EH (cell line): ENCODE data around the gene APIP.
"Not testable (repeated sequence)": the region's sequence is repeated elsewhere in the genome, so short reads cannot be mapped to it uniquely, and the experiment has no call there.

ENCODE experiments used
- DNase-seq: peaks from one replicate; pipeline ENCODE4 v3.0.0-alpha.2; 2015; ENCODE audit warnings: low read depth

Gene APIP

DNA sequence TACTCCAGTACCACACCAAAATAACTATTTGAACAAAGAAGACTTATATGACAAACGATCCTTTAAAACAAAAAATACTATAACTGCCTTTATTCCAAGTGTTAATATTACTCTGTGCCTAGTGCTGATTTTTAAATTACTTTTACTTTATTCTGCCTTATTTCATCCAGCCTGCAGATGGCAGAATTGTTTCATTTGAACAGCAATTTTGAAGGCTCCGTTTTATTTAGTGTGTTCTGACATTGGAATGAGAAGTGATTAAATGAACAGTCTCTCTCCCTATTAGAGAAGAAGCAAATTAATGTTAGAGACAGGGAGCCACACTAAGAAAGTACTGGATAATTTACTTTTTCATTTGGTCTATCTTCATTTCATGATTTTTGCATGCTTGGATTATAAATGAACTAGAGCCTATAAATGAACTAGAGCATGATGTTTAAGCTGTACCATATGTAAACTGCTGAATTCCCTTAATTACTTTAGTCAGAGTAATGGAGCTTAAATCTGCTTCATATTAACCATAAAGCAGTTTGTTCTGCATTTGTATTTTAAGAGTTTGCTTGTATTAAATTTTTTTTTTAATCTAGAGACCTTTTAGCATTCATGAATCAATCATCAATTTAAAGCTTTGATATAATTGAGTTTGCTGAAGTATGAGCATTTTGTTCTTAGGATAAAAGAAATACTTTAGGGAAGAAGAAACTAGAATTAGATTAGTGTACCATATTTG, 10.1 kb upstream of the APIP start:
- peak; percentile 68 for DNase-seq

DNA sequence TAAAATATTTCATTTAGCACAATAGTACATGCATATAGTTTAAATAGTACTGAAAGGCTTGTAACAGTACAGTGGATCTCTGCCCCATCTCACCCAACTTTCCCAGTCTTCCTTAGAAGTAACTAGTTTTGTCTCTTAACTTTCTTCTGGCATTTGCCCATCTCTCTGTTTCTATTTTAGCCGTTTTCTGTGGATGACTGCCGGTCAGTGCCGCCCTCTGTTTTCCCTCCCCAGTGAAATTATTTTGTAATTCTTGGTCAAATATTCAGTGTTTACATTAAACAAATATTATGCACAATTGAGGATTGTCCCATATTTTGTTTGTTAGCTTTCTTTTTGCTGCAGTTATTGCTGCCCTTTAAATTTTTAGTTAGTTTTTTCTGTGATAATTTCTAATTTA, 8.5 kb upstream of the APIP start:
- no peak for DNase-seq

DNA sequence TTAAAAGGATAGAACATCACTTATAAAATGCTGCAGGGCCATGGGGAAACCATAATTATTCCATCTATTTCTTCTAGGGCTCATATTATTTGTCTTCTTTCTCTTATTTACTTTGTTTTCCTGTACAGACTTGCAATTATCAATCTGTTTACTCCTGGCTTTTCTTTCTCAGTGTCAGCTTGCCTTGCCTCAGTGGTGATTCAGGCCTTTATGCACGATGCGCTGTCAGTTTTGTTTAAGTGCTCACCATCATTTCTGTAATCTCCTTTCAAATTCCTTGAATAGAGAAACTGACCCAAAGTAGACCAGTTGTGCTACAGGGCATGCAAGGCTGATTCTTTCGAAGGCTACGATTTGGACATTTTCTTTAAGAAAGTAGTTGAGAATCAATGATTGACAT, 5.0 kb upstream of the APIP start:
- no peak for DNase-seq

DNA sequence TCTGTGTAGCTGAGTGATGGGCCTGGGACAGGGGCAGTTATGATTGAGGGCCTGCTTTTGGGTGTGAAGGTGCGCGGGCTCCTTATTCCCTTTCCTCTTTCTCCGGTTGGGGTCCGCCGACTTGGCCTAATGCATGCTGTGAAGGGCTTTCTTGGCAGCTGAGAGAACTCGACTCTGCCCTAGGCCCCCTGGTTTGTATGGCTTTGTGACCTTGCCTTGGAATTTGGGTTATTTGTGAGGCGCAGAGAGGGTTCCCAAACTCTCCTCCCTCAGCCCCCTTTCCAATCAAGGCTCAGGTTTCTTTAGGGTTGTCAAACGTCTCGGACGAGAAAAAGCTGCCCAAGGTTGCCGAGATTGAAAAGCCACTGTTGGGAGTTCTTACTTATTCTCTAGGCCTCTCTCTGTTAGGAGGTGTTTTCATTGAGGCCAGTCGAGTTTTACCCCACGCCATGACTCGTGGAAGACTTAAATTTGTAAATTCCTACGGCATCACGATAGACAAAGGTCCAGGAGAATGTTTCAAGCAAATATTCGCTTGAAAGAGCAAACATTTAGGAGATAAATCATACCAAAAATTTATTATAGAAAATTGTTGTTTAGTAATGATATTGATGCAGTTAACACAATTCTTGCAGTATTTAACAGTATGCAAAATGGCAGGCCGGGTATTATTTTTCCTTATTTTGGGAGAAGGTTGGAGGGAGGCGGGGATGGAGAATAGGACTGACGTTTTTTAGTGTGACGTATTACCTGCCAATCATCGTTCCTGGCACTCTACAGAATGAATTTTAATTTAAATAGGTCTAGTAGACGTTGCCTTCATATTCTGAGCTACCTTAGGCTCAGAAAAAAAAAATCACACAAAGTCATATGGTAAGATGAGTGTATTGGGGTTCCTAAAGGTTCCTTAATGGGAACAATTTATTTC, 928 bp upstream of the APIP start:
- peak; percentile 28 for DNase-seq

DNA sequence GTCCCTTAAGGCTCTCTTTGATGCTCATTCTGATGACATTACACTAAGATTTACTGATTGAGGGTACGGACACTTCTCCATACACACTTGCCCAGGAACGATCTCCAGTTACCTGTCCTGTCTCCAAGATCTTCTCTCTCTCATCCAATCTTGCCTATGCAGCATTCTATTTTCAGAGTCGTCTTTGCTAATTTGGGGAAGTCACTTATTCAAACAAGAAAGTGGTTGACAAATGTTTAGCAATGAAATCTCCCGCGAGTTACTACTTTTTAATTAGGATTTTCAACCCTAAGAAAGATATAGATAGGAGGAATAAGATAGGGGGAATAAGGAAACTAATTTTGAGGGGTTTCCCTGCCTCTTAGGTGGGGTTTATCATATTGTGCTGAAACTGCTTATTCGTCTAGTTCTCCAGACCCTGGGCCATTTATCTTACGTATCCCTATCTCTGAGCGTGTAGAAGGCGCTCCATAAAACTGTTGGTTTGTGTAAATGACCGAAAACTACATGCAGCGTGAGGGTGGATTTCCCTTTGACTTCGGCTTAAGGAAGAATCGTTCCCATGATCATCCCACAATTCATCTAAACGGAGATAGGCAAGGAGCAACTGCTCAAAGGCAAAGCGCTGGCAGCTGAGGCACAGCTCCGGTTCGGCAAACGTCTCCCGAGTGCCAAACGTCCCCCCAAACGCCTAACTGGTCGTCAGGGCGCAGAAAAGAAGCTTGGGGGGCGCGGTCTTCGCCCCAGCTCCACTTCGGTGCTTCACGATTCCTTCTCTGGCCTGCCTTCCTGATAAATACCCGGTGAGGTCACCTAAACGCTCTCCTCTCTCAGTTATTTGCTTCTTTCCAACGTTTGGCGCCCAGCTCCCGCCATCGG, 804 bp downstream of the APIP start:
- DNase-seq, result peak; percentile 54

DNA sequence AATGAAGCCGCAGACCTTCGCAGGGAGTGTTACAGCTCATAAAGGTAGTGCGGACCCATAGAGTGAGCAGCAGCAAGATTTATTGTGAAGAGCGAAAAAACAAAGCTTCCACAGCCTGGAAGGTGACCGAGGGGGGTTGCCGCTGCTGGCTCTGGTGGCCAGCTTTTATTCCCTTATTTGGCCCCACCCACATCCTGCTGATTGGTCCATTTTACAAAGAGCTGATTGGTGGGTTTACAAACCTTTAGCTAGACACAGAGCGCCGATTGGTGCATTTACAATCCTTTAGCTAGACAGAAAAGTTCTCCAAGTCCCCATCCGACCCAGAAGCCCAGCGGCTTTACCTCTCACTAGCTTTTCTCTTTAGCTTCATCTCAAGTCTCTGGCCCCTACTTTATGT, 2.6 kb downstream of the APIP start:
- DNase-seq, result not testable (repeated sequence)

DNA sequence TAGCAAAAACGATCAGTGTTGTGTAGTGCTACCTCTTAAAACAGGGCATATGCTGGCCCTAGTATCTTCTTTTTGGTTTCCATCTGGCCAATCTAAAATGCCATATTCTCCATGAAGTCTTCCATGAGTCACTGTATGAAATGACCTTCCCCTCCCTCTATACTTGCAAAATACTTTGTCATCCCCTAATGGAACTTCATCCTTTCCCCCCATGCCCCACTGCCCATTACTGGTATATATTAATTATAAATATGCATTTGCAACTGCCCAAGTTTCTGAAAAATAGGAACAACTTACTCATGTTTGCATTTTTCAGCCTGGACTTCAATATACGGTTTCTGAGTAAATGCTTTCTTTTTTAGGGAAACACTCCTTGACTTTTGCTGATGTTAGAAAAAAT, 4.5 kb downstream of the APIP start:
- DNase-seq, result no peak

DNA sequence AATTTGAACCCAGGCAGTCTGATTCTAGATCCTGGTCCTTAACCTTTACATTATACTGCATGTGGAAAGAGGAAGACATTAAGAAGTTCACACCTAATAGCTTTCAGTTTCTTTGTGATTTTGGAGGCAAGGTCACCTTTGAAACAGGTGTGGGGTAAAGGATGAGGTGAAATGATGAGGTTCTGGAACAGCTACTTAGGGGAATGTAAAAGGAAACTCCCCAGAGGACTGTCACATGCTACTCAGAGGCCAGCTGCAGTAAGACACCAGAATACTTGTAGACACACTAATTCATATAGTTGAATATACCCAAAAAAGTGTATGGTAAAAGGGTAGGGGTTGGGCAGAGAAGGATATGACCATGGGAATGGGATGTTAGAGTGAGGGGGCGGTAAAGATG, 5.4 kb downstream of the APIP start:
- no peak for DNase-seq

DNA sequence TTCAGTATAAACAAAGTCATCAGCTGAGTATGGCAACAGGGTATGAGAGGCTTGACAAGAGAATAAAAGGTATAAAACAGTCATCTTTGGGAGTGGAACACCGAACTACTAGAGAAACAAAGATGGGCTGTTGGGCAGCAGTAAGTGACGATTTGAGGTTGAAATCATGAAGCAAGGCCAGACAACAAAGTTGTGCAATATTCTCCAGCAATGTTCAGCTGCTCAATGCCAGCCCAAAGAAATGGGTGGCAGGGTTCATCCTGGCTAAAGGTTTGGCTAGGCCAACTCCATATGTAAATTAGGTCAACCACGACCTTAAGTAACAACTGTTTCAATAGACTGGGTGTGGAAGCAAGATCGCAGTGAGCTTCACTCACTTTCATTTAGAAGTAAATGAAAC, 6.2 kb downstream of the APIP start:
- DNase-seq, result no peak

DNA sequence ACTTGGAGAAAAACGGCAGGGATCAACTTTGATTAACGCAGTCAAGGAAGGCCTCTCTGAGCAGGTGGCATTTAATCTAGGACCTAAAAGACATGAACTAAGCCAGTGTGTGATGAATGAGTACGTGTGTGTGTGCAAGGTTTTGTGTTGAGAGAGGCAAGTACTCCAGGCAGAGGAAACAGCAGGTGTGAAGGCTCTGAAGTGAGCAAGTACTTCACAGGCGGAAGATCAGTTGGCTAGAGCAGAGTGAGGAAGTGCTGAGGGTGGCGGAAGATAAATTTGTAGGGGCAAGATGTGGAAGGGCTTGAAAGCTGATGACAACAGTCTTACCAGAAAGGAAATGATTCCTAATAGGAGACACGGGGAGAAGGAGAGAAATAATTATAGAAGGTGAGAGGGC, 6.8 kb downstream of the APIP start:
- DNase-seq, result no peak

DNA sequence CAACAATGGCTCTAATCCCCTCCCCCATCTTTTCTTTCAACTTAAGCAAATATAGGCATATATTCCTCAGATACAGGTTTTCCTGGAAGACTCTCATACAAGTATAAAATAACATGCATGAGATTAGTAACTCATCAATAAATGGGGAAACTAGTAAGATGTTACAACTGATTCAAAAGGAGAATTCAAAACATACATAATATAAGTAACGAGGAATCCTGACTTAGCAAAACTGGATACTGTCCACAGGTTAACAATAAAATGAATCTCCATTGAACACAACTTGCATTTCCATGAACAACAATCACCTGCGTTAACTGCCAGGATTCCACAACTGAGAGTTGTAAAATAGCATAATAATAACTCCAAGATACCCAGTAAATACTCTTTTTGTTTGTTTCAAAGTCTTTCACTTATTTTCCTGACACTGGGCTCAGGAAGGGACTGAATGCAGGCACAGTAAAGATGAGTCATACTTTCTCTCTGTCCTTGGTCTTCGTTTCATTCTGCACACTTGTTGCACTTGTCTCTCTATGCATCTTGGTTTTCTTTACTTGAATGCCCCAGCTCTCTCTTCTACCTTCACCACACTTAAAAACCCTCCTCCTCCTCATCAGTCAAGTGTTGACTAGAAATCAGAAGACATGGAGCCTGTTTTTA, 8.1 kb downstream of the APIP start:
- DNase-seq, result no peak

DNA sequence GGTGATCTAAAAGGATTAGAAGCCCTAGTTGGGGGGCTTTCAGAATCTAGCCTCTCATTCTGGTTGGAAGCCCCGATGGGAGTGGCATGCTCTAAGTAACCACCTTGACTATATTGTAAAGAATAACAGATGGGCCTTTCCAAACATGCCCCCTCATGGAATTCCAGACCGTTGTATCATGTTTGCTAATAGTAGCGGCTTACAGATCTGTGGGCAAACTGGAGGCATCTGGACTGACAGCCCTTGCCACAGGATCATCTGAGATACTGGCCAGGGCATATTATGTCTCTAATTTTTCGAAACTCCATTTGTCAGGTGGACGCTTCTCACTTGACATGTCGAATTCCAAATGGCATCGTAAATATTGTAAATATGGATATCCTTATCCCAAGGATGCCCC, 10.5 kb downstream of the APIP start:
- DNase-seq, result no peak

DNA sequence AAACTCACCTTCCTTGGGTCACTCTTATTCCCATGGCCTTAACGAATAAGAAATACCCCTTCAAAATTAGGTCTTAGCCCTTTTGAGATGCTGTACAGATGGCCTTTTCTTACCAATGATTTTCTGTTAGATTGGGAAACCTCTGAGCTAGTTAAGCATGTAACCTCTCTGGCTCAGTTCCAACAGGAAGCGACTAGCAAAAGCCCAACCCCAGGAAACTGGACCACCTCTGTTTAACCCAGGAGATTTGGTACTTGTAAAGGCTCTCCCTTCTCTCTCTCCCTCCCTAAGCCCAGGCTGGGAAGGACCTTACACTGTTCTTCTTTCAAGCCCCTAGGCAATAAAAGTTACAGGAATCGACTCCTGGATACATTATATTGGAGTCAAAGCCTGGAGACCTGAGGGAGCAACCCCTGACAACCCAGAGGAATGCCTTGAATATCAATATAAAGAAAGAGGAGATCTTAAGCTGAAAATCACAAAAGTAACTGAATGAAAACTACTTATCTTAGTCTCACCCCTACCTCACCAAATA, 11.7 kb downstream of the APIP start:
- no peak for DNase-seq

DNA sequence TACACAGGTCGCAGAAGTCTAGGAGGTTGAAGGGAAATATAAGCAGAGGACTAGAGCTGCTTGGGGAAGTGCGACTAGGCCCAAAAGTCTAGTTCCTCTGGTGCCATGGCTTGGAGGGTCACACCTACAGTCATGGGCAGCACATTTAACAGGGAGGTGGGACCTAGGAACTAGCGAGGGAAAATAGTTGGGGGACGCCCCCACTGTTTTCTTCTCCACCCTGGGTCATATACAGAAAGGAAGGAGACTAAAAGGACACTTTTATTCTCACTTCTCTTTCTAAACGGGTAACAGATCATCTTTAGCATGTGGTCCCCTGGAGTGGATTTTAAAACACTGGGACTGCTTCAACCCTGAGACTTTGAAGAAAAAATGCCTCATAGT, 16.6 kb downstream of the APIP start:
- no peak for DNase-seq

DNA sequence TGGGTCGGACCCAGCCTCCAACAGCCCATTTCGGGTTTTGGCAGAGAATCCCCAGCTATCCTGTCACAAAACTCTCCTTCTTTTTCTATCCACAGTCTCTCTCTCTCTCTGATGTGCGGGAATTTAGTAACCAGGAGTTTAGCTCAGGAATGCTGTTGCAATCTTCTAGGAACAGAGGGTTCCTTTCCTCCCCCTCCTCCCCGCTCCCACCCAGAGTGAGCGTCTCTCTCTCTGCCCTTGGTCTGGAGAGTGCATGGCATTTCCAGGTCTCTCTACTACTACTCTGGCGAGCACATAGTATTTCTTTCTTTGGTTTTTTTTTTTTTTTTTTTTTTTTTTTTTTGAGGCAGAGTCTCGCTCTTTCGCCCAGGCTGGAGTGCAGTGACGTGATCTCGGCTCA, 17.7 kb downstream of the APIP start:
- DNase-seq, result no peak

DNA sequence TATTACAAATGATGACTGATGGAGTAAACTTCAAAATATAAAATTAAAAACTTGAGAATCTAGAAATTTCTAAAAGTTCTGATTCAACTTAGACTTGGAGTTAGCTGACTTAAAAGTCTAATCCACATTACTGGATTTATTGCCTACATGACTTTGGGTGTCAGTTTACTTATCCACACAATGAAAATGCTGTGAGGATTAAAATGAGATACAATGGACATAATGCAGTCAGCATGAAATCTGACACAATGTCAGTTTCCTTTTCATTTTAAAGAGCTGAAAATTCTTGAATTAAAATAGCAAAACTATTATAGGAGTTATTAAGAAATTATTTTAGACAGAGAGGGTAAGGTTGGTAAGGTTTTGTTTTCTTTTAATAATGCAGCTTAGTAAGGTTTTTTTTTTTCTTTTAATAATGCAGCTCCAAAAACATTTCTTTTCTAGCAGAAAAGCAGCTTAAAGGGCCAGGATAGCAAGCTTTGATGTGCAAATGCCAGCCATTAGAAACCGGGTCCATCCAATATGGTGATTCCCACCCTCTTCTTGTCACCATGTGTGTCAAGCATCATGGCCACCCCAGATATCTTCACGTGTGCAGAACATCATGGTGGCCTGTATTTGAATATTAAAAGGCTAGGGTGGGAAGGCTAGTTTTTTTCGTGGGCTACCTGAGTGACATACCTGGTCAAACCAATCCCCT, 18.9 kb downstream of the APIP start:
- no peak for DNase-seq

DNA sequence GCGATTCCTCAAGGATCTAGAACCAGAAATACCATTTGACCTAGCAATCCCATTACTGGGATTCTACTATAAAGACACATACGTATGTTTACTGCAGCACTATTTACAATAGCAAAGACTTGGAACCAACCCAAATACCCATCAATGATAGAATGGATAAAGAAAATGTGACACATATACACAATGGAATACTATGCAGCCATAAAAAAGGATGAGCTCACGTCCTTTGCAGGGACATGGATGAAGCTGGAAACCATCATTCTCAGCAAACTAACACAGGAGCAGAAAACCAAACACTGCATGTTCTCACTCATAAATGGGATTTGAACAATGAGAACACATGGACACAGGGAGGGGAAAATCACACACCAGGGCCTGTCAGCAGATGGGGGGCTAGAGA, 20.0 kb downstream of the APIP start:
- not testable (repeated sequence) for DNase-seq

DNA sequence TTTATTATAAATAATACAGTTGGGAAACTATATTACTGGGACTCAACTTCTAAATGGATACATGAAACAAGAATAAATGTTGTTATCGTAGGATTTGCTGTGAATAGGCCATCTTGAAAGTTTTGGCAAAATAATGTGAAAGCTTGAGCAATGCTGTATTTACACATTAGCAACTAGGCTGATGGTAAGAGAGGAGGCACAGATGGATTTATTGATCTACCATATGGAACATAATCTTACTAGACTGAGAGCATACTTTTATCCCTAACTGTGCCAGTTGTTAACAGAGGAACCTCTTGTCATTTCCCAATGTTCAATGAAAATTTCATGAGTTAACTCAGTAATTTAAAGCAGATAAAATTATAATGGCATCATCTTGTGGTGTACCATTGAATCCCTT, 22.8 kb downstream of the APIP start:
- DNase-seq, result no peak

DNA sequence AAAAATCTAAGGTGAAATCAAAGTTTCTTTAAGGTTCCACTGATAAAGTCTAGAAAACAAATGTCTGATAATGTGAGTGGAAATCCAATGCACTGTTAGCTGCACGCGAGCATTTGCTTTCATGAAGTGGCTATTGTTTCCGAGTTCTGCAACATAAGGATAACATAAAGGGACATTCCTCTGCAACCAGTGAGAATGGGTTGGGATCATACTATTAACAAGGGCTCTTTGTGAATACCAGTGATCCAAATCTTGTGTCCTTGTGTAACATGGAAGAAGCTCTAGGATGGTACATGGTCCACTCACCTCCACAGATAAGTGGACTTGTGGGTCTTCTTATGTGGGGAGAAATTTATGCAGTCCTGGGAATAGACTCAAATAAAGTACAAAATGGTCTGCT, 24.6 kb downstream of the APIP start:
- DNase-seq, result no peak

DNA sequence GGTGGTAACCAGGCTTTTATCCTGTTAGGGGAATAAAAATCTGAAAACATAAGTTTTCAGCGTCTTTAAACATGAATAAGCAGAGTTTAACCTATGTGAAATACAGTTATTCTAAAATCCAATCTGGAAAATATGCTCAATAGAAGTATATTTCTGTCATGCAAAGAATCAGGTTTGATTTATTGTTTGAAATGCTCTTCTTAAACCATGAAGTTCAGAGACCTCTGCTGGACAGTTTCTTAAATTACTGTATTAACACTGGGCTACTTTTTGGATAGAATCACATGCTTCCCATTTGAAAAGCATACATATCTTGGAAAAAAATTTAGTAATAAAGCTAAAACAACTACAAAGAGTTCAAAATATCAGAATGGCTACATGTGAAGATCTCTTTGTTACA, 25.4 kb downstream of the APIP start:
- DNase-seq, result peak; percentile 51

DNA sequence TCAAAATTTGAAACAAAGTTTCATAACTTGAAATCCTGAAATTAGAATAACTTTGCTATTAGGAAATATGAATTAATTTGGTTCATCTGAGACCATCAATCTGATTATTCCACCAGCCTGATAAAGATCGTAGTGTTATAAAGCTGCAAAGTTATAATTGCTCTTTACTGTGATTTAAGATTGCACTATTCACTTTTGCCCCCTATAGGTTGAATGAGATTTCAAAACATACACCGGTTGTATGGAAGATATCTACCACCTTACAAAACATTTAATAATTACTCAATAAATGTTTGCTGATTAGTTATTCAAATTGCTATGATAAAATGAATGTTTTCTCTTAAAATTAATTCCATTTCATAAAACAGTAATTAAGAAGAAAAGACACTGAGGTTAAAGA, 26.1 kb downstream of the APIP start:
- no peak for DNase-seq
